HepG2 (cell line): ENCODE data around the gene SMCO4. TPM values are rescaled to one million over a fixed set of nuclear protein-coding genes. Genes with fewer than 3 reads are reported as not detected.

Experiments used
- ATAC-seq: fragments of 200-7000 bp; cut with Tn5 transposase; 3 replicates; pipeline ENCODE4 v1.9.1; 2020; ENCODE audit warnings: mild to moderate bottlenecking, moderate library complexity
- BruUV-seq: library from RNA; stranded (reverse); fragments of 400-500 nt; replicated peaks from 2 replicates; lab custom pipeline; 2021; lab: Mats Ljungman, UMichigan
- CTCF ChIA-PET: fragments of 300-600 bp; formaldehyde crosslinking; extraction: SDS; loops from one replicate; lab custom pipeline; 2021; ENCODE audit warnings: low total read pairs, inconsistent platforms, low intra/inter-chr PET ratio; lab: Yijun Ruan, JAX
- POLR2A ChIA-PET: fragments of 350-600 bp; sonication (Branson Sonifier 250); formaldehyde crosslinking; loops from one replicate; lab custom pipeline; 2020; ENCODE audit warnings: antibody characterized with exemption, inconsistent platforms; lab: Yijun Ruan, JAX
- DNase-seq: peaks from one replicate; pipeline ENCODE4 v3.0.0-alpha.2; 2015; ENCODE audit warnings: low spot score
- FAIRE-seq: peaks from 3 replicates; lab custom pipeline; 2011; peaks lifted over from hg19 to GRCh38; lab: Jason Lieb, UNC
- H2AFZ ChIP-seq: one replicate; pipeline ENCODE4 v1.6.1; 2011; ENCODE audit warnings: low read length, inconsistent platforms
- H3K27ac ChIP-seq: fragments of 300-600 bp; 3 replicates; pipeline ENCODE4 v1.8.0; 2011; ENCODE audit warnings: mixed run types, mild to moderate bottlenecking, mixed read lengths, low read length, inconsistent platforms; ENCODE audit not compliant: insufficient read depth; ENCODE audit errors: extremely low read length
- H3K27me3 ChIP-seq, 2 experiments: fragments of 200-600 bp in 1 of 2; 2 replicates in 1 of 2; 3 replicates in 1 of 2; pipeline versions ENCODE4 v1.6.0 to v1.8.0; 2011; ENCODE audit warnings: low read length in 2 of 2, mild to moderate bottlenecking in 2 of 2, moderate library complexity in 2 of 2, inconsistent platforms in 1 of 2; ENCODE audit not compliant: insufficient read depth in 2 of 2, control insufficient read depth in 1 of 2
- H3K36me3 ChIP-seq, 2 experiments: fragments of 200-600 bp in 1 of 2; replicated peaks in 1 of 2; 2 replicates in 1 of 2; 3 replicates in 1 of 2; pipeline versions ENCODE4 v1.5.1 to v1.8.0; 2011; ENCODE audit warnings: low read length in 2 of 2, inconsistent platforms in 1 of 2; ENCODE audit not compliant: insufficient read depth in 2 of 2, control insufficient read depth in 1 of 2
- H3K4me1 ChIP-seq: 2 replicates; pipeline ENCODE4 v1.5.1; 2012; ENCODE audit warnings: low read length, inconsistent platforms; ENCODE audit not compliant: insufficient read depth
- H3K4me2 ChIP-seq: 2 replicates; pipeline ENCODE4 v1.6.0; 2011; ENCODE audit warnings: low read depth, low read length, inconsistent platforms
- H3K4me3 ChIP-seq, 3 experiments: fragments of 200-600 bp in 1 of 3; sonication (generic), shearing (Covaris generic) in 1 of 3; replicated peaks in 1 of 3; 2 replicates each; pipeline ENCODE4 v1.5.1; 2011 to 2016; ENCODE audit warnings: low read length in 3 of 3, inconsistent platforms in 2 of 3, low read depth in 2 of 3, mild to moderate bottlenecking in 2 of 3, control low read depth in 1 of 3, mixed read lengths in 1 of 3; ENCODE audit not compliant: insufficient read depth in 1 of 3
- H3K79me2 ChIP-seq: one replicate; pipeline ENCODE4 v1.6.1; 2011; ENCODE audit warnings: low read length, inconsistent platforms; ENCODE audit not compliant: insufficient read depth
- H3K9ac ChIP-seq: 2 replicates; pipeline ENCODE4 v1.6.0; 2011; ENCODE audit warnings: mild to moderate bottlenecking, low read depth, low read length, inconsistent platforms; ENCODE audit not compliant: insufficient read depth
- H3K9me3 ChIP-seq: 2 replicates; pipeline ENCODE4 v1.5.1; 2012; ENCODE audit warnings: mild to moderate bottlenecking, low read length
- H4K20me1 ChIP-seq: 2 replicates; pipeline ENCODE4 v1.6.0; 2011; ENCODE audit warnings: inconsistent platforms, mild to moderate bottlenecking, low read length, moderate library complexity; ENCODE audit not compliant: insufficient read depth
- MAFF ChIP-seq: IDR thresholded peaks from 2 replicates; pipeline ENCODE4 v1.6.1; 2011; ENCODE audit warnings: low read depth, low read length, improper control_type of control experiment
- RFX3 ChIP-seq: IDR thresholded peaks from 2 replicates; pipeline ENCODE4 v1.6.1; 2016; ENCODE audit warnings: missing biosample characterization, missing genetic modification reagents
- TEAD3 ChIP-seq: optimal IDR thresholded peaks from 2 replicates; pipeline ENCODE3; 2016; ENCODE audit warnings: borderline replicate concordance
- ZNF318 ChIP-seq: sonication (generic); formaldehyde crosslinking; IDR thresholded peaks from 2 replicates; pipeline ENCODE4 v1.4.0; 2020; ENCODE audit warnings: mild to moderate bottlenecking, missing genetic modification reagents
- WGBS: methylation state at CpG from one replicate; pipeline ENCODE4 v1.1.6; 2017; ENCODE audit warnings: low lambda C conversion rate; 5-methylcytosine and 5-hydroxymethylcytosine counted together
- in situ Hi-C: cut with HindIII; loops from 2 replicates; pipeline ENCODE4 v1.10.0; 2017; ENCODE audit warnings: low pct_unique_long_range_greater_than_20kb; ENCODE audit not compliant: extremely low pct_ligation_motif_present
- intact Hi-C: fragments of 100-400 bp; cut with micrococcal nuclease; formaldehyde crosslinking; loops from one replicate; pipeline ENCODE4 v1.10.0; 2022; ENCODE audit not compliant: unreplicated experiment
- polyA plus RNA-seq, 8 experiments: library from polyadenylated mRNA; depleted of rRNA in 3 of 8; stranded (reverse) in 7 of 8; unstranded in 1 of 8; fragments of >200 nt; fragmentation: Illumina TruSeq in 4 of 8; extraction: Trizol in 4 of 8; gene quantifications; 2 replicates each; pipeline versions ENCODE4 v1.2.1 to v1.2.3, GENCODE V29; 2011 to 2016; ENCODE audit warnings: low read depth in 4 of 8, missing spikeins in 1 of 8, mixed read lengths in 1 of 8; ENCODE audit not compliant: insufficient read depth in 1 of 8
- total RNA-seq, 5 experiments: library from RNA; depleted of rRNA; stranded (reverse); fragments of >200 nt; fragmentation: Illumina TruSeq; extraction: Trizol; gene quantifications; 2 replicates each; pipeline ENCODE4 v1.2.3, GENCODE V29; 2016; ENCODE audit warnings: low read depth in 1 of 5

The SMCO4 gene
- total and polyA plus RNA-seq, 2 of the 13 experiments (the other 11 are each of a cell fraction or from before 2014, with no cell fraction given) = 10.6 to 28.5 TPM

- TF ChIP-seq ZNF318 (CRISPR knock-in tag) = no peak
These were observed 64.3 kb downstream of the SMCO4 start (continued) for GRCh38 chr11:93478841-93479240.

GRCh38 chr11:93477684-93478234 is 65.4 kb downstream of the SMCO4 start:
- DNase-seq (no peak), FAIRE-seq (no peak), ATAC-seq (no peak; the same call in 1 of the 3 replicates)
- H3K4me1 ChIP-seq = no peaks in the 10 kb centered on the region; the same call in 1 of the 2 replicates
- H4K20me1 ChIP-seq = no peaks in the 10 kb centered on the region
- H3K79me2 ChIP-seq = no peaks in the 10 kb centered on the region
- 85% methylated on average over 8 of the region's 11 CpGs for WGBS
- no peak overlapping the region for H2AFZ ChIP-seq
- in situ Hi-C loops (no loop called here), intact Hi-C loops (no loop called here)
- no peak overlapping the region for H3K27ac ChIP-seq
- TF ChIP-seq RFX3 (CRISPR knock-in tag) (no peak), MAFF (no peak), TEAD3 (CRISPR knock-in tag) (peak; percentile 16)
- H3K9me3 ChIP-seq = 0 out of 2 replicates have a peak, but pooled peaks cover 6% of the 10 kb centered on the region
- ChIA-PET POLR2A (no interaction called here), CTCF (no interaction called here)
- no peak overlapping the region for H3K4me2 ChIP-seq
- H3K27me3 ChIP-seq = no peaks in the 10 kb centered on the region
- no peak overlapping the region for H3K9ac ChIP-seq
- BruUV-seq = no TSS peak
- peaks cover 3 to 4% of the 10 kb centered on the region in 2 experiments; a peak in 2 of 5 replicates for H3K36me3 ChIP-seq
- no peak overlapping the region for H3K4me3 ChIP-seq
